ENCODE data around the gene DNAH8. TPM values are rescaled to one million over a fixed set of nuclear protein-coding genes. Genes with fewer than 3 reads are reported as not detected.
A peak's percentile ranks its signal among the peaks of the same experiment; 100 is the strongest.

DNAH8 gene
- total and polyA plus RNA-seq, 7 donors: under 0.01 to 0.22 TPM; not detected in 5

DNA sequence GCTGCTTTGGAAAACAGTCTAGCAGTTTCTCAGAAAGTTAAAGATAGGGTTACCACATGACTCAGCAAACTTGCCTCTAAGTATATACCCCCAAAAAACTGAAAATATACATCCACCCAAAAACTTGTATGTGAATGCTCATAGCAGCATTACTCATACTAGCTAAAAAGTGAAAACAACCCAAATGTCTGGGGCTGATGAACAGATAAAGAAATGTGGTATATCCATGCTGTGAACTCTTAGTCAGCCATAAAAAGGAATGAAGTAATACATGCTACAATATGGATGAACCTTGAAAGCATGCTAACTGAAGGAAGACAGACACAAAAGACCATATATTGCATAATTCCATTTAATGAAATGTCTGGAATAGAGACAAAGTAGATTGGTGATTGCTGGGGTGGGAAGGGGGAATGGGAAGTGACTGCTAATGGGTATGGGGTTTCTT lies 253.6 kb downstream of the DNAH8 start:
- DNase-seq: no peak
- Histone ChIP-seq H3K4me1 (no peaks in the 10 kb centered on the region), H3K27me3 (no peaks in the 10 kb centered on the region), H3K36me3 (no peaks in the 10 kb centered on the region), H3K9me3 (no peaks in the 10 kb centered on the region), H3K27ac (no peak overlapping the region), H3K4me3 (no peak overlapping the region)
- TF ChIP-seq EP300 (IDR thresholded peaks at IDR 0.05): no peak
- TF ChIP-seq POLR2A (IDR thresholded peaks at IDR 0.05): no peak
- TF ChIP-seq, protein P1, sequence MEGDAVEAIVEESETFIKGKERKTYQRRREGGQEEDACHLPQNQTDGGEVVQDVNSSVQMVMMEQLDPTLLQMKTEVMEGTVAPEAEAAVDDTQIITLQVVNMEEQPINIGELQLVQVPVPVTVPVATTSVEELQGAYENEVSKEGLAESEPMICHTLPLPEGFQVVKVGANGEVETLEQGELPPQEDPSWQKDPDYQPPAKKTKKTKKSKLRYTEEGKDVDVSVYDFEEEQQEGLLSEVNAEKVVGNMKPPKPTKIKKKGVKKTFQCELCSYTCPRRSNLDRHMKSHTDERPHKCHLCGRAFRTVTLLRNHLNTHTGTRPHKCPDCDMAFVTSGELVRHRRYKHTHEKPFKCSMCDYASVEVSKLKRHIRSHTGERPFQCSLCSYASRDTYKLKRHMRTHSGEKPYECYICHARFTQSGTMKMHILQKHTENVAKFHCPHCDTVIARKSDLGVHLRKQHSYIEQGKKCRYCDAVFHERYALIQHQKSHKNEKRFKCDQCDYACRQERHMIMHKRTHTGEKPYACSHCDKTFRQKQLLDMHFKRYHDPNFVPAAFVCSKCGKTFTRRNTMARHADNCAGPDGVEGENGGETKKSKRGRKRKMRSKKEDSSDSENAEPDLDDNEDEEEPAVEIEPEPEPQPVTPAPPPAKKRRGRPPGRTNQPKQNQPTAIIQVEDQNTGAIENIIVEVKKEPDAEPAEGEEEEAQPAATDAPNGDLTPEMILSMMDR (IDR thresholded peaks at IDR 0.05): no peak
- TF ChIP-seq POLR2AphosphoS5 (IDR thresholded peaks at IDR 0.05): no peak
- intact Hi-C loops (cut with DNase I): no loop called here

DNA sequence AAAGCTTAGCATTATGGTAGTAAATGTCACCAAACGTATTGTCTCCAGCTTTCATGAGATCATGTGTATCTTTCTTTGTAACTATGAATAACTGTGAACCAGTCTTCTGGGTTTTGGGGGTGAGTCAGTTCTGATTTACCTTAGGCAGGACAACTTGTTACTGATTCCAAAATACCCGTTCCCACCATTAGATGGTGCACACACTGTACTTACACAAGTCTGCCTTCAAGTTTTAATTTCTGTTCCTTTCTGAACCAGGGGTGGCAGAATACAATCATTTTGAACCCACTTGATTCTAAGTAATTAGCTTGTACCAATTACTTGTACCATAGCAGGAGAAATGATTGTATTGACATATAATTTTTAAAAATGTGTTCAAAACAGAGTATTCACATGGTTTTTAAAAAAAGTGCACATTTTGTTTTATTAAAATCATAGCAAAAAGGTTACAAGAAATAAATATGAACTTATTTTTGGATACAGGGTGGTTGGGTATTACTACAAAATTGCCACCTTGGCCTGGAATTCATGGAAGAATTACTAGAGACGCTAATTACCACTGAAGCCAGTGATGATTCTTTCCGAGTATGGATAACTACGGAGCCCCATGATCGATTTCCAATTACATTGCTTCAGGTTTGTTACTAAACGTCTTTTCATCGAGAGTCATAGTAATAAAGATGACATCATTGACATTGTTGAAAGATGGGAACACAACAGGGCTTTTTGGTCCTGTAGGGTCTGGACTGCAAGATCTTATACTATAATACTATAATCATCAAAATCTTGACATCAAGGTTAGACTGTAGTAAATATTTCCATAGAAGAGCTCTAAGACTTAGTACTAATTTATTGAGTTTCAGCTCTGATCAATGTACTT lies 258.3 kb downstream of the DNAH8 start:
- Histone ChIP-seq H3K27ac (no peak overlapping the region), H3K9me3 (no peaks in the 10 kb centered on the region), H3K4me3 (no peak overlapping the region), H3K4me1 (peaks cover 0 to 25% (median 11%) of the 10 kb centered on the region in 4 donors), H3K27me3 (peaks cover 0 to 6% (median 0%) of the 10 kb centered on the region in 3 donors), H3K36me3 (no peaks in the 10 kb centered on the region)
- 47 to 68% methylated on average over 8 of the region's 8 CpGs for WGBS, 2 donors
- TF ChIP-seq POLR2A (IDR thresholded peaks at IDR 0.05) (no peak), POLR2AphosphoS5 (IDR thresholded peaks at IDR 0.05) (no peak), EP300 (IDR thresholded peaks at IDR 0.05) (no peak)
- TF ChIP-seq, protein P1 (IDR thresholded peaks at IDR 0.05): peak; percentile 42 to 65 (median 54)
- no peak for DNase-seq
- intact Hi-C loops (cut with DNase I): loop anchor here (2.0 kb wide), 1 partner anchor 329 kb away; no protein-coding TSS in a partner anchor

DNA sequence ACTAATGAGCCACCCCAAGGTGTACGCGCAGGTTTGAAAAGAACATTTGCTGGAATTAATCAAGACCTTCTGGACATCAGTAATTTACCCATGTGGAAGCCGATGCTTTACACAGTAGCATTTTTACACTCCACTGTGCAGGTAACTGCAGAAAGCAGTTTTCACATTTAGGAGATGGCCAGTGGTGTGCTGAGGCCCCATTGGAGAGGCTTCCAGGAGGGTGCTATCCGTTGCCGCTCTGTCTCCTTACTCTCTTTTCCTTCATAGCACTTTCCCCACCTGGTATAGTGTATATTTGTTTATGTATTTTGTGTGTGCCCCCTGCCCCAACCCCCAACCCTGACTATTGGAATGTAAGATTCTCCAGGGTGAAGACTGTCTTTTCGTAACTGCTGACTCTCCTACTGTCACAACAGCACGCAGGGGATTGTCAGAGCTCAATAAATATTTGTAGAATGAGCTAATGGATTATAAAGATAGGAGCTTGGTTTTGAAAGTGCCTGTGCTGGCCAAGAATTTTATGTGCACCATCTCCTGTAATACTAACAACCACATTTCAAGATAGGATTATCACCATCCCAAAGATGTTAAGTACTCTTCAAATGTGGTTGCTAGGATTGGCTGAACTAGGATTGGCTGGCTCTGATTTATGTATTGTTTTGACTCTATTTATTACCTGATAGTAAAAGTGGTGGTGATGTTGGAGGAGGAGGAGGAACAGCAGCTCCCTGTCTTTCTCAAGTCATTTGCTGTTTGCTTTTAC lies 259.5 kb downstream of the DNAH8 start:
- Histone ChIP-seq H3K27me3 (peaks cover 0 to 15% (median 0%) of the 10 kb centered on the region in 3 donors), H3K36me3 (no peaks in the 10 kb centered on the region), H3K9me3 (no peaks in the 10 kb centered on the region), H3K4me1 (peaks cover 0 to 25% (median 11%) of the 10 kb centered on the region in 4 donors), H3K27ac (peak overlapping the region in 1 of 4 donors; percentile 30), H3K4me3 (no peak overlapping the region)
- 47 to 64% methylated on average over 7 of the region's 7 CpGs for WGBS, 2 donors
- TF ChIP-seq, protein P1 (IDR thresholded peaks at IDR 0.05): no peak
- TF ChIP-seq POLR2AphosphoS5 (IDR thresholded peaks at IDR 0.05): peak in 1 of 4 donors; percentile 39
- intact Hi-C loops (cut with DNase I): no loop called here
- DNase-seq: no peak

DNA sequence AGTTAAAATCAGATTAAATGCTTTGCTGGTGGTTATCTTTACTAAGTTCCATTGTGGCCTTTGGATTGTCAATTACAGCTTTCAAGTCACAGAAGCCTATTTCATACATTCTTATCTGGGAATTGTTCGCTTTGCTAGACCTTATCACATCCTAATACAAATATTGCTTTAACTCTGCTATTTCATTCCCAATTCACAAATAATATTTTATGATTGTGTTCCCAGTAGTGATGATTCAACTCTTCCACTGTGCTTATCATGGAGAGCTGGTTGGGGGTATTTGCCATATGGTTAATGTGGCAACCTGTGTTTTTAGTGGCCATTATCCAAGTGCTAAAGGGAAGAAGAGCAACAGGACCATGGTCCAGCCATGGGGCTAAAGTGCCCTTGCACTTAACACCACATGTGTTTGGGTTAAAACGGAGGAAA lies 260.5 kb downstream of the DNAH8 start:
- TF ChIP-seq POLR2A (IDR thresholded peaks at IDR 0.05) (no peak), EP300 (IDR thresholded peaks at IDR 0.05) (no peak), POLR2AphosphoS5 (IDR thresholded peaks at IDR 0.05) (no peak)
- TF ChIP-seq, protein P1 (IDR thresholded peaks at IDR 0.05): no peak
- Histone ChIP-seq H3K4me3 (no peak overlapping the region), H3K36me3 (no peaks in the 10 kb centered on the region), H3K27ac (no peak overlapping the region), H3K4me1 (peaks cover 0 to 25% (median 11%) of the 10 kb centered on the region in 4 donors), H3K27me3 (peaks cover 0 to 23% (median 0%) of the 10 kb centered on the region in 3 donors), H3K9me3 (no peaks in the 10 kb centered on the region)
- DNase-seq: no peak
- intact Hi-C loops (cut with DNase I): no loop called here
- WGBS, 2 donors: 27 to 68% methylated on average over 2 of the region's 2 CpGs

Data from sigmoid colon (tissue), 7 donors.